NT2/D1 (cell line): Measurements from ENCODE around the gene RAPGEF6.

ENCODE experiments used
- YY1 ChIP-seq: IDR thresholded peaks from 2 replicates; pipeline ENCODE4 v1.6.1; 2011; ENCODE audit not compliant: insufficient read length, insufficient read depth
- ZNF274 ChIP-seq: IDR thresholded peaks from 2 replicates; pipeline ENCODE4 v1.6.1; 2011; ENCODE audit warnings: mild to moderate bottlenecking, low read depth, low read length

GRCh38 chr5:131462454-131462853 lies 172.6 kb downstream of the RAPGEF6 start:
- TF ChIP-seq ZNF274: no peak
- TF ChIP-seq YY1: no peak
